ENCODE results near the gene BRF1. TPM values are rescaled to one million over a fixed set of nuclear protein-coding genes. Genes with fewer than 3 reads are reported as not detected.

BRF1 gene
- total and polyA plus RNA-seq, 2 of the 13 experiments (the other 11 are each of a cell fraction or from before 2014, with no cell fraction given): 5.1 to 11.0 TPM

DNA sequence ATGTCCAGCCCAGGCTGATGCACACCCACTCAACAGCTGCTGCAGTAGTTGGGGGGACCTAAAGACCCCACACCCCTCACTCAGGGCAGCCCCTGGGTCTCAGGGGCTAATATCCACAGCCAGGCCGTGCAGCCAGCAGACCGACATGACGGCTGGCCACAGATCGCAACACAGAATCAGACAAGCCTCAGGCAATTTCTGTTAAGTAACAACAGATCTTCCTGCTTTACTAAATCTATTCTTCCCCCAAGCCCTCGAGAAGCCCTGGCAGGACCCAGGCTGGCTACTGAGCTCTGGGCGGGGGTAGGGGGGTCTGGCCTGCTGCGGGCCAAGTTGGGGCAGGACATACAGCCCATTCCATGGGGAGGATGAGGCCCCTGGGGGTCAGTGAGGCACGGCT lies 91.7 kb downstream of the BRF1 start:
- Histone ChIP-seq H3K4me3 (replicated peaks in 1 of 3; ENCODE audit: insufficient read depth in 1 of 3, low read depth in 2 of 3, low read length in 3 of 3) (no peak overlapping the region), H3K4me2 (ENCODE audit: low read depth, low read length) (no peak overlapping the region), H3K4me1 (ENCODE audit: insufficient read depth, low read length) (peaks cover 7% of the 10 kb centered on the region; the same call in 1 of the 2 replicates), H3K36me3 (replicated peaks in 1 of 2; ENCODE audit: control insufficient read depth in 1 of 2, insufficient read depth in 2 of 2, low read length in 2 of 2) (peaks cover 8% of the 10 kb centered on the region in 2 experiments; a peak in 3 of 5 replicates), H3K27me3 (ENCODE audit: control insufficient read depth in 1 of 2, insufficient read depth in 2 of 2, low read length in 2 of 2) (no peaks in the 10 kb centered on the region; a peak in 2 of 5 replicates), H3K9ac (ENCODE audit: insufficient read depth, low read depth, low read length) (no peak overlapping the region), H4K20me1 (ENCODE audit: insufficient read depth, low read length) (no peaks in the 10 kb centered on the region; the same call in 1 of the 2 replicates), H3K79me2 (ENCODE audit: insufficient read depth, low read length) (no peaks in the 10 kb centered on the region), H3K27ac (ENCODE audit: extremely low read length, insufficient read depth, low read length) (no peak overlapping the region), H3K9me3 (ENCODE audit: low read length) (no peaks in the 10 kb centered on the region), H2AFZ (ENCODE audit: low read length) (no peak overlapping the region)
- no TSS peak for BruUV-seq (replicated peaks)
- ChIA-PET POLR2A (no interaction called here), CTCF (ENCODE audit: low intra/inter-chr PET ratio, low total read pairs) (no interaction called here)
- 87% methylated on average over 4 of the region's 8 CpGs for WGBS (ENCODE audit: low lambda C conversion rate)
- no peak for DNase-seq (ENCODE audit: low spot score)
- TF ChIP-seq ZNF782 (CRISPR knock-in tag; IDR thresholded peaks at IDR 0.05; ENCODE audit: borderline replicate concordance) (no peak), ZNF75D (CRISPR knock-in tag; IDR thresholded peaks at IDR 0.05; ENCODE audit: borderline replicate concordance) (no peak), ONECUT2 (CRISPR knock-in tag; IDR thresholded peaks at IDR 0.05) (no peak), ERF (CRISPR knock-in tag; IDR thresholded peaks at IDR 0.05) (no peak), IRF9 (CRISPR knock-in tag; IDR thresholded peaks at IDR 0.05; ENCODE audit: borderline replicate concordance) (no peak), YEATS4 (CRISPR knock-in tag; IDR thresholded peaks at IDR 0.05; ENCODE audit: borderline replicate concordance) (no peak), KMT2A (CRISPR knock-in tag; IDR thresholded peaks at IDR 0.05) (no peak), ZNF629 (CRISPR knock-in tag; conservative IDR thresholded peaks at IDR 0.05) (no peak), NR2F2 (IDR thresholded peaks at IDR 0.05; ENCODE audit: borderline replicate concordance, low read depth) (no peak), SMAD1 (CRISPR knock-in tag; IDR thresholded peaks at IDR 0.05; ENCODE audit: borderline replicate concordance, low read depth) (no peak), ZNF570 (CRISPR knock-in tag; IDR thresholded peaks at IDR 0.05; ENCODE audit: borderline replicate concordance) (no peak), CSRNP1 (CRISPR knock-in tag; IDR thresholded peaks at IDR 0.05) (no peak), ZNF256 (CRISPR knock-in tag; conservative IDR thresholded peaks at IDR 0.05) (no peak), TCF12 (IDR thresholded peaks at IDR 0.05) (no peak), TCF12 (CRISPR knock-in tag; IDR thresholded peaks at IDR 0.05) (no peak), IKZF4 (CRISPR knock-in tag; IDR thresholded peaks at IDR 0.05; ENCODE audit: borderline replicate concordance, low read depth, not compliant biosample characterization) (no peak), NCOA5 (CRISPR knock-in tag; IDR thresholded peaks at IDR 0.05) (no peak), RARA (CRISPR knock-in tag; IDR thresholded peaks at IDR 0.05) (no peak), ZSCAN9 (CRISPR knock-in tag; IDR thresholded peaks at IDR 0.05; ENCODE audit: borderline replicate concordance) (no peak), TMF1 (CRISPR knock-in tag; IDR thresholded peaks at IDR 0.05; ENCODE audit: low read depth) (no peak)
- TF ChIP-seq, protein P1, sequence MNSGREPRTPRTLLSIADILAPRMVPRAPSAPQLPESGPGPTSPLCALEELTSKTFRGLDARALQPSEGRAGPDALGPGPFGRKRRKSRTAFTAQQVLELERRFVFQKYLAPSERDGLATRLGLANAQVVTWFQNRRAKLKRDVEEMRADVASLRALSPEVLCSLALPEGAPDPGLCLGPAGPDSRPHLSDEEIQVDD (CRISPR knock-in tag; IDR thresholded peaks at IDR 0.05; ENCODE audit: borderline replicate concordance): no peak
- intact Hi-C loops (cut with micrococcal nuclease; ENCODE audit: unreplicated experiment) (no loop called here), in situ Hi-C loops (cut with HindIII; ENCODE audit: extremely low pct_ligation_motif_present, low pct_unique_long_range_greater_than_20kb) (no loop called here)
- no peak for FAIRE-seq
- no peak for ATAC-seq

Measured in HepG2 (cell line).